ENCODE data around the gene CLEC11A.

The CLEC11A gene

GRCh38 chr19:50722201-50723013, 757 bp upstream of the CLEC11A start:
- H3K27ac Mint-ChIP-seq: no peak overlapping the region
- no peak for DNase-seq

GRCh38 chr19:50723735-50724521, 764 bp downstream of the CLEC11A start:
- DNase-seq: no peak
- peaks cover 4 to 6% of the 10 kb centered on the region in 2 donors for H3K9me3 Mint-ChIP-seq
- H3K27me3 Mint-ChIP-seq: peaks cover 72 to 84% of the 10 kb centered on the region in 2 donors
- peaks cover 6% of the 10 kb centered on the region in 2 donors for H3K36me3 Mint-ChIP-seq
- H3K4me3 Mint-ChIP-seq: peak overlapping the region; percentile 90 to 95
- H3K27ac Mint-ChIP-seq: no peak overlapping the region
- no peak for ATAC-seq (replicated peaks)
- peaks cover 31 to 53% of the 10 kb centered on the region in 2 donors for H3K4me1 Mint-ChIP-seq

More at GRCh38 chr19:50722201-50723013, 757 bp upstream of the CLEC11A start:
- no peak for ATAC-seq (replicated peaks)
- H3K4me1 Mint-ChIP-seq: peaks cover 31 to 48% of the 10 kb centered on the region in 2 donors
- H3K27me3 Mint-ChIP-seq: peaks cover 69 to 77% of the 10 kb centered on the region in 2 donors
- no peak overlapping the region for H3K4me3 Mint-ChIP-seq
- peaks cover 6 to 8% of the 10 kb centered on the region in 2 donors for H3K36me3 Mint-ChIP-seq
- peaks cover 0 to 2% of the 10 kb centered on the region in 2 donors for H3K9me3 Mint-ChIP-seq

- H3K4me3 Mint-ChIP-seq: peak overlapping the region; percentile 90 to 95
- DNase-seq: peak; percentile 96
- H3K27ac Mint-ChIP-seq: peak overlapping the region; percentile 59
- H3K36me3 Mint-ChIP-seq: peaks cover 6% of the 10 kb centered on the region in 2 donors
- H3K4me1 Mint-ChIP-seq: peaks cover 31 to 53% of the 10 kb centered on the region in 2 donors
- H3K27me3 Mint-ChIP-seq: peaks cover 76 to 84% of the 10 kb centered on the region in 2 donors
- peak; percentile 83 to 88 for ATAC-seq (replicated peaks)
- peaks cover 4 to 6% of the 10 kb centered on the region in 2 donors for H3K9me3 Mint-ChIP-seq
Measured at GRCh38 chr19:50724522-50725217, 1.5 kb downstream of the CLEC11A start.

- H3K36me3 Mint-ChIP-seq: peaks cover 2 to 3% of the 10 kb centered on the region in 2 donors
- H3K27me3 Mint-ChIP-seq: peaks cover 69 to 77% of the 10 kb centered on the region in 2 donors
- peak overlapping the region; percentile 86 for H3K27ac Mint-ChIP-seq
- peaks cover 4% of the 10 kb centered on the region in 2 donors for H3K9me3 Mint-ChIP-seq
- peak; percentile 58 to 64 for ATAC-seq (replicated peaks)
- peaks cover 26 to 50% of the 10 kb centered on the region in 2 donors for H3K4me1 Mint-ChIP-seq
- peak overlapping the region; percentile 90 to 95 for H3K4me3 Mint-ChIP-seq
- DNase-seq: no peak
Measured at GRCh38 chr19:50725218-50725910, 2.2 kb downstream of the CLEC11A start.

- ATAC-seq (replicated peaks): no peak
- H3K4me3 Mint-ChIP-seq: peak overlapping the region; percentile 90 to 95
- H3K27ac Mint-ChIP-seq: peak overlapping the region; percentile 86
- peaks cover 4% of the 10 kb centered on the region in 2 donors for H3K9me3 Mint-ChIP-seq
- H3K27me3 Mint-ChIP-seq: peaks cover 64 to 72% of the 10 kb centered on the region in 2 donors
- peaks cover 0 to 1% of the 10 kb centered on the region in 2 donors for H3K36me3 Mint-ChIP-seq
- DNase-seq: no peak
- H3K4me1 Mint-ChIP-seq: peaks cover 21 to 44% of the 10 kb centered on the region in 2 donors
Measured at GRCh38 chr19:50725911-50726230, 2.7 kb downstream of the CLEC11A start.

GRCh38 chr19:50728084-50728737, 5.0 kb downstream of the CLEC11A start:
- Mint-ChIP-seq H3K4me3 (peak overlapping the region; percentile 7 to 58), H3K27me3 (peaks cover 55 to 65% of the 10 kb centered on the region in 2 donors), H3K9me3 (peaks cover 4% of the 10 kb centered on the region in 2 donors), H3K4me1 (peaks cover 14 to 35% of the 10 kb centered on the region in 2 donors), H3K36me3 (no peaks in the 10 kb centered on the region), H3K27ac (peak overlapping the region; percentile 3)
- ATAC-seq (replicated peaks) (peak; percentile 55 to 62), DNase-seq (peak; percentile 82)

- Mint-ChIP-seq H3K4me1 (peaks cover 8 to 21% of the 10 kb centered on the region in 2 donors), H3K36me3 (no peaks in the 10 kb centered on the region), H3K27me3 (peaks cover 40 to 66% of the 10 kb centered on the region in 2 donors), H3K4me3 (no peak overlapping the region), H3K9me3 (peaks cover 4% of the 10 kb centered on the region in 2 donors), H3K27ac (no peak overlapping the region)
- no peak for DNase-seq
- ATAC-seq (replicated peaks): no peak
Measured at GRCh38 chr19:50729894-50730293, 6.7 kb downstream of the CLEC11A start.

- no peaks in the 10 kb centered on the region for H3K4me1 Mint-ChIP-seq
- H3K4me3 Mint-ChIP-seq: no peak overlapping the region
- DNase-seq (no peak), ATAC-seq (replicated peaks) (no peak)
- H3K27me3 Mint-ChIP-seq: peaks cover 41 to 69% of the 10 kb centered on the region in 2 donors
- no peak overlapping the region for H3K27ac Mint-ChIP-seq
- H3K36me3 Mint-ChIP-seq: no peaks in the 10 kb centered on the region
- no peaks in the 10 kb centered on the region for H3K9me3 Mint-ChIP-seq
Measured at GRCh38 chr19:50735869-50736268, 12.7 kb downstream of the CLEC11A start.

- Mint-ChIP-seq H3K27ac (no peak overlapping the region), H3K36me3 (no peaks in the 10 kb centered on the region), H3K4me3 (no peak overlapping the region), H3K9me3 (no peaks in the 10 kb centered on the region), H3K27me3 (peaks cover 42 to 69% of the 10 kb centered on the region in 2 donors), H3K4me1 (no peaks in the 10 kb centered on the region)
- ATAC-seq (replicated peaks): no peak
- no peak for DNase-seq
Measured at GRCh38 chr19:50736338-50736737, 13.2 kb downstream of the CLEC11A start.

GRCh38 chr19:50739132-50739913, 16.2 kb downstream of the CLEC11A start:
- ATAC-seq (replicated peaks): no peak
- no peak for DNase-seq
- Mint-ChIP-seq H3K9me3 (no peaks in the 10 kb centered on the region), H3K27me3 (peaks cover 54 to 73% of the 10 kb centered on the region in 2 donors), H3K36me3 (peaks cover 0 to 4% of the 10 kb centered on the region in 2 donors), H3K4me3 (no peak overlapping the region), H3K4me1 (no peaks in the 10 kb centered on the region), H3K27ac (no peak overlapping the region)

- Mint-ChIP-seq H3K27me3 (peaks cover 54 to 68% of the 10 kb centered on the region in 2 donors), H3K9me3 (no peaks in the 10 kb centered on the region), H3K4me1 (no peaks in the 10 kb centered on the region), H3K4me3 (no peak overlapping the region), H3K27ac (no peak overlapping the region), H3K36me3 (peaks cover 0 to 4% of the 10 kb centered on the region in 2 donors)
- ATAC-seq (replicated peaks): no peak
- DNase-seq: no peak
Measured at GRCh38 chr19:50739914-50740426, 16.8 kb downstream of the CLEC11A start.

GRCh38 chr19:50741179-50741933, 18.2 kb downstream of the CLEC11A start:
- ATAC-seq (replicated peaks) (no peak), DNase-seq (no peak)
- Mint-ChIP-seq H3K4me3 (no peak overlapping the region), H3K36me3 (peaks cover 0 to 4% of the 10 kb centered on the region in 2 donors), H3K27ac (no peak overlapping the region), H3K4me1 (no peaks in the 10 kb centered on the region), H3K9me3 (no peaks in the 10 kb centered on the region), H3K27me3 (peaks cover 55 to 69% of the 10 kb centered on the region in 2 donors)

All from stimulated activated naive B cell treated with anti-CD40 and anti-IgM and Interleukin-4, amounts not matched to agents 10 μg/mL and 1 μg/mL and 100 μg/mL, for 72 hours (primary cell).